Neural cell (in vitro differentiated cells): ENCODE results near the gene FGF5.
"Not testable (repeated sequence)": the region's sequence is repeated elsewhere in the genome, so short reads cannot be mapped to it uniquely, and the experiment has no call there.

Experiments
- CTCF ChIP-seq: fragments of 450-650 bp; IDR thresholded peaks from 2 replicates; pipeline ENCODE4 v1.5.1; 2014; ENCODE audit warnings: antibody characterized with exemption, mild to moderate bottlenecking, moderate library complexity; ENCODE audit not compliant: poor library complexity, severe bottlenecking
- EP300 ChIP-seq: fragments of 450-650 bp; conservative IDR thresholded peaks from 2 replicates; pipeline ENCODE4 v1.6.1; 2014; ENCODE audit warnings: antibody characterized with exemption, mild to moderate bottlenecking, moderate library complexity; ENCODE audit not compliant: poor library complexity, severe bottlenecking
- MXI1 ChIP-seq: fragments of 450-650 bp; conservative IDR thresholded peaks from 2 replicates; pipeline ENCODE4 v1.6.1; 2014; ENCODE audit warnings: antibody characterized with exemption, mild to moderate bottlenecking; ENCODE audit not compliant: poor library complexity, severe bottlenecking
- POLR2AphosphoS5 ChIP-seq: IDR thresholded peaks from 2 replicates; pipeline ENCODE4 v1.6.1; 2012
- RAD21 ChIP-seq: fragments of 450-650 bp; conservative IDR thresholded peaks from 2 replicates; pipeline ENCODE4 v1.6.1; 2014; ENCODE audit warnings: antibody characterized with exemption, mild to moderate bottlenecking, moderate library complexity
- REST ChIP-seq: IDR thresholded peaks from 2 replicates; pipeline ENCODE4 v1.6.1; 2012; ENCODE audit warnings: borderline replicate concordance

- TF ChIP-seq CTCF, MXI1, POLR2AphosphoS5, RAD21, EP300, REST: not testable (repeated sequence)
Observed at GRCh38 chr4:80247484-80247883, 19.0 kb upstream of the FGF5 start.
